ENCODE results near the gene TMEM181.

DNA sequence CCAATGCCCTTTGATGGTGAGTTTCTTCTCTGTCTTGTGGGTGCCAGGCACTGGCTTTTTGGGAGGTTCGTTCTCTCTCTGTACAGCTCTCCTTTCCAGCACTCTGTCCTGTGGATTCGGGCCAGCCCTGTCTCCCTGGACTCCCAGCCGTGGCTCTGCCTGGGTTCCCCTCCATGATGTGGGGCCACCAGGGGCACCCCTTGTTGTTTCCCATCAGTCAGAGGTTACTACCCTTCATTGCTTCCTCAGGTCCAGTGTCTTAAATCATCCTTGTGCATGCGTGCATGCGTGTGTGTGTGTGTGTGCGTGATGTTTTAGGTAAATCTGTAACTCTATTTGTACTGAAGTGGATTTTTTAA lies 44.1 kb downstream of the TMEM181 start:
- TF ChIP-seq EZH2 (IDR thresholded peaks at IDR 0.05; ENCODE audit: low read depth, unreplicated experiment) (no peak), CTCF (conservative IDR thresholded peaks at IDR 0.05; ENCODE audit: low read depth in 2 of 2) (no peak)
- TF ChIP-seq, protein P1, sequence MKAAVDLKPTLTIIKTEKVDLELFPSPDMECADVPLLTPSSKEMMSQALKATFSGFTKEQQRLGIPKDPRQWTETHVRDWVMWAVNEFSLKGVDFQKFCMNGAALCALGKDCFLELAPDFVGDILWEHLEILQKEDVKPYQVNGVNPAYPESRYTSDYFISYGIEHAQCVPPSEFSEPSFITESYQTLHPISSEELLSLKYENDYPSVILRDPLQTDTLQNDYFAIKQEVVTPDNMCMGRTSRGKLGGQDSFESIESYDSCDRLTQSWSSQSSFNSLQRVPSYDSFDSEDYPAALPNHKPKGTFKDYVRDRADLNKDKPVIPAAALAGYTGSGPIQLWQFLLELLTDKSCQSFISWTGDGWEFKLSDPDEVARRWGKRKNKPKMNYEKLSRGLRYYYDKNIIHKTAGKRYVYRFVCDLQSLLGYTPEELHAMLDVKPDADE (IDR thresholded peaks at IDR 0.05) = no peak

All from GM23338 (cell line).